ENCODE data around the gene BTBD17. TPM values are rescaled to one million over a fixed set of nuclear protein-coding genes. Genes with fewer than 3 reads are reported as not detected.

The BTBD17 gene
- total and polyA plus RNA-seq, 12 donors, result 0.10 to 1.1 (median 0.46) TPM; not detected in 4

- WGBS, 4 donors, result 78 to 85% (median 78%) methylated on average over 5 to 10 of the region's 10 CpGs; no CpG with 5 or more reads in 1 of the 4 donors
- Histone ChIP-seq H3K9me3 (replicated peaks in 1 of 3) (no peaks in the 10 kb centered on the region), H3K4me3 (no peak overlapping the region), H3K36me3 (replicated peaks in 1 of 2) (no peaks in the 10 kb centered on the region), H3K27me3 (no peaks in the 10 kb centered on the region), H3K27ac (no peak overlapping the region), H3K4me1 (replicated peaks in 1 of 2) (no peaks in the 10 kb centered on the region)
- intact Hi-C loops (cut with DNase I), result no loop called here
- no peak for DNase-seq
- no peak for TF ChIP-seq CTCF (IDR thresholded peaks at IDR 0.05)
- TF ChIP-seq POLR2A (IDR thresholded peaks at IDR 0.05), result no peak
These were observed 19.4 kb downstream of the BTBD17 start for GRCh38 chr17:74342224-74342623.

GRCh38 chr17:74340470-74341023, 21.1 kb downstream of the BTBD17 start:
- intact Hi-C loops (cut with DNase I), result no loop called here
- TF ChIP-seq POLR2A (IDR thresholded peaks at IDR 0.05) (no peak), CTCF (IDR thresholded peaks at IDR 0.05) (no peak)
- no peak overlapping the region for H3K4me3 ChIP-seq
- 74 to 85% (median 83%) methylated on average over 4 to 13 of the region's 13 CpGs for WGBS, 4 donors
- no peaks in the 10 kb centered on the region for H3K4me1 ChIP-seq (replicated peaks in 1 of 2)
- H3K27me3 ChIP-seq, result no peaks in the 10 kb centered on the region
- no peak for DNase-seq
- H3K27ac ChIP-seq, result no peak overlapping the region
- H3K9me3 ChIP-seq (replicated peaks in 1 of 3), result no peaks in the 10 kb centered on the region
- H3K36me3 ChIP-seq (replicated peaks in 1 of 2), result no peaks in the 10 kb centered on the region

- DNase-seq, result no peak
- H3K4me1 ChIP-seq (replicated peaks in 1 of 2), result no peaks in the 10 kb centered on the region
- H3K27me3 ChIP-seq, result no peaks in the 10 kb centered on the region
- no peak overlapping the region for H3K4me3 ChIP-seq
- WGBS, 4 donors, result 82 to 92% (median 86%) methylated on average over 8 to 19 of the region's 19 CpGs
- no peak overlapping the region for H3K27ac ChIP-seq
- TF ChIP-seq CTCF (IDR thresholded peaks at IDR 0.05) (no peak), POLR2A (IDR thresholded peaks at IDR 0.05) (no peak)
- H3K9me3 ChIP-seq (replicated peaks in 1 of 3), result no peaks in the 10 kb centered on the region
- intact Hi-C loops (cut with DNase I), result no loop called here
- no peaks in the 10 kb centered on the region for H3K36me3 ChIP-seq (replicated peaks in 1 of 2)
These were observed 22.0 kb downstream of the BTBD17 start for GRCh38 chr17:74339537-74340195.

- WGBS, 4 donors, result 59 to 79% (median 73%) methylated on average over 3 to 12 of the region's 12 CpGs
- intact Hi-C loops (cut with DNase I), result no loop called here
- no peak overlapping the region for H3K4me3 ChIP-seq
- no peaks in the 10 kb centered on the region for H3K4me1 ChIP-seq (replicated peaks in 1 of 2)
- no peaks in the 10 kb centered on the region for H3K27me3 ChIP-seq
- H3K36me3 ChIP-seq (replicated peaks in 1 of 2), result no peaks in the 10 kb centered on the region
- no peak for DNase-seq
- no peak overlapping the region for H3K27ac ChIP-seq
- TF ChIP-seq POLR2A (IDR thresholded peaks at IDR 0.05) (no peak), CTCF (IDR thresholded peaks at IDR 0.05) (no peak)
- H3K9me3 ChIP-seq (replicated peaks in 1 of 3), result no peaks in the 10 kb centered on the region
These were observed 23.7 kb downstream of the BTBD17 start for GRCh38 chr17:74337834-74338500.

All from adrenal gland (tissue), 12 donors.